GM06990 (cell line): ENCODE data around the gene MAS1L.

Source experiments
- DNase-seq: peaks from one replicate; pipeline ENCODE4 v3.0.0-alpha.2; 2011; ENCODE audit not compliant: insufficient read length; ENCODE audit errors: extremely low read depth
- H3K27me3 ChIP-seq: replicated peaks from 2 replicates; pipeline ENCODE4 v1.6.0; 2011; ENCODE audit warnings: low read length; ENCODE audit not compliant: control insufficient read depth, insufficient read depth
- H3K36me3 ChIP-seq: 2 replicates; pipeline ENCODE4 v1.5.1; 2011; ENCODE audit warnings: low read length; ENCODE audit not compliant: control insufficient read depth, insufficient read depth
- H3K4me3 ChIP-seq: replicated peaks from 2 replicates; pipeline ENCODE4 v1.5.1; 2011; ENCODE audit warnings: low read depth, mild to moderate bottlenecking, control low read depth, low read length
- CTCF ChIP-seq: IDR thresholded peaks from 2 replicates; pipeline ENCODE4 v1.5.1; 2011; ENCODE audit warnings: low read length, control low read depth, mild to moderate bottlenecking, inconsistent platforms; ENCODE audit not compliant: insufficient read depth, poor library complexity, severe bottlenecking

MAS1L gene

GRCh38 chr6:29483186-29483585, 4.6 kb downstream of the MAS1L start:
- H3K36me3 ChIP-seq, result no peaks in the 10 kb centered on the region
- DNase-seq, result no peak
- H3K27me3 ChIP-seq, result no peaks in the 10 kb centered on the region
- no peak for TF ChIP-seq CTCF
- H3K4me3 ChIP-seq, result no peak overlapping the region

- no peaks in the 10 kb centered on the region; the same call in none of the 2 replicates for H3K27me3 ChIP-seq
- no peak overlapping the region for H3K4me3 ChIP-seq
- DNase-seq, result no peak
- H3K36me3 ChIP-seq, result no peaks in the 10 kb centered on the region
- TF ChIP-seq CTCF, result no peak
Observed at GRCh38 chr6:29479560-29479959, 8.2 kb downstream of the MAS1L start.

- no peak overlapping the region for H3K4me3 ChIP-seq
- H3K36me3 ChIP-seq, result no peaks in the 10 kb centered on the region
- no peaks in the 10 kb centered on the region; the same call in none of the 2 replicates for H3K27me3 ChIP-seq
- DNase-seq, result no peak
- no peak for TF ChIP-seq CTCF
Observed at GRCh38 chr6:29478740-29479139, 9.0 kb downstream of the MAS1L start.

- Histone ChIP-seq H3K27me3 (no peaks in the 10 kb centered on the region; the same call in none of the 2 replicates), H3K4me3 (no peak overlapping the region), H3K36me3 (no peaks in the 10 kb centered on the region)
- TF ChIP-seq CTCF, result no peak
- DNase-seq, result no peak
Observed at GRCh38 chr6:29477923-29478450, 9.8 kb downstream of the MAS1L start.

GRCh38 chr6:29474996-29475395, 12.8 kb downstream of the MAS1L start:
- TF ChIP-seq CTCF, result no peak
- Histone ChIP-seq H3K36me3 (no peaks in the 10 kb centered on the region), H3K4me3 (no peak overlapping the region), H3K27me3 (no peaks in the 10 kb centered on the region; the same call in none of the 2 replicates)
- DNase-seq, result no peak

GRCh38 chr6:29466241-29466640, 21.5 kb downstream of the MAS1L start:
- TF ChIP-seq CTCF, result no peak
- no peaks in the 10 kb centered on the region for H3K36me3 ChIP-seq
- no peak for DNase-seq
- no peak overlapping the region for H3K4me3 ChIP-seq
- no peaks in the 10 kb centered on the region for H3K27me3 ChIP-seq
